Fibroblast of lung (primary cell): Measurements from ENCODE around the gene GABBR2. TPM values are rescaled to one million over a fixed set of nuclear protein-coding genes. Genes with fewer than 3 reads are reported as not detected.

Experiments
- DNase-seq, 2 donors: peaks; one replicate each; pipeline versions ENCODE4 v3.0.0 to v3.0.0-alpha.2; 2010; ENCODE audit warnings: low read depth in 2 of 2
- H2AFZ ChIP-seq: 2 replicates; pipeline ENCODE4 v1.5.1; 2012; ENCODE audit warnings: low read length, control low read depth, inconsistent platforms
- H3K27ac ChIP-seq: 2 replicates; pipeline ENCODE4 v1.5.1; 2011; ENCODE audit warnings: low read length, control low read depth; ENCODE audit not compliant: insufficient read depth
- H3K27me3 ChIP-seq: 2 replicates; pipeline ENCODE4 v1.5.1; 2011; ENCODE audit warnings: mild to moderate bottlenecking, low read length; ENCODE audit not compliant: control insufficient read depth, insufficient read depth
- H3K36me3 ChIP-seq: 2 replicates; pipeline ENCODE4 v1.5.1; 2011; ENCODE audit warnings: low read length; ENCODE audit not compliant: control insufficient read depth, insufficient read depth
- H3K4me1 ChIP-seq: 2 replicates; pipeline ENCODE4 v1.5.1; 2011; ENCODE audit warnings: low read length; ENCODE audit not compliant: control insufficient read depth, insufficient read depth; ENCODE audit errors: extremely low read depth
- H3K4me2 ChIP-seq: 2 replicates; pipeline ENCODE4 v1.5.1; 2011; ENCODE audit warnings: low read length, control low read depth; ENCODE audit not compliant: insufficient read depth; ENCODE audit errors: extremely low read depth
- H3K4me3 ChIP-seq, 4 experiments: fragments of 200-600 bp in 1 of 4; sonication (generic) in 1 of 4; replicated peaks in 1 of 4; 2 replicates each; pipeline ENCODE4 v1.5.1; 2011 to 2016; ENCODE audit warnings: low read length in 4 of 4, low read depth in 3 of 4, mild to moderate bottlenecking in 3 of 4, control low read depth in 2 of 4, inconsistent platforms in 1 of 4, mixed read lengths in 1 of 4; ENCODE audit not compliant: insufficient read depth in 1 of 4; ENCODE audit errors: control extremely low read depth in 1 of 4
- H3K79me2 ChIP-seq: 2 replicates; pipeline ENCODE4 v1.5.1; 2012; ENCODE audit warnings: mild to moderate bottlenecking, low read length, inconsistent platforms; ENCODE audit not compliant: control insufficient read depth, insufficient read depth
- H3K9ac ChIP-seq: 2 replicates; pipeline ENCODE4 v1.5.1; 2011; ENCODE audit warnings: mild to moderate bottlenecking, low read length, control low read depth; ENCODE audit not compliant: insufficient read depth
- H3K9me3 ChIP-seq: 2 replicates; pipeline ENCODE4 v1.5.1; 2012; ENCODE audit warnings: low read depth, low read length; ENCODE audit not compliant: control insufficient read depth, insufficient read depth
- H4K20me1 ChIP-seq: 2 replicates; pipeline ENCODE4 v1.5.1; 2011; ENCODE audit warnings: low read length; ENCODE audit not compliant: control insufficient read depth, insufficient read depth; ENCODE audit errors: extremely low read depth
- CTCF ChIP-seq, 2 donors: IDR thresholded peaks in 1 of 2; conservative IDR thresholded peaks in 1 of 2; 1 replicate in 1 of 2; 2 replicates in 1 of 2; pipeline ENCODE4 v1.5.1; 2011 to 2012; ENCODE audit warnings: low read length in 2 of 2, control low read depth in 1 of 2, inconsistent platforms in 1 of 2, low read depth in 1 of 2, mild to moderate bottlenecking in 1 of 2
- EZH2 ChIP-seq: IDR thresholded peaks from 2 replicates; pipeline ENCODE4 v1.5.1; 2012; ENCODE audit warnings: low read length, control low read depth, mild to moderate bottlenecking; ENCODE audit errors: missing control alignments
- polyA plus RNA-seq, 2 donors: library from polyadenylated mRNA; depleted of rRNA in 1 of 2; stranded (reverse) in 1 of 2; unstranded in 1 of 2; fragments of >200 nt; gene quantifications; 2 replicates each; pipeline ENCODE4 v1.2.1, GENCODE V29; 2011 to 2012; ENCODE audit warnings: missing spikeins in 1 of 2
- total RNA-seq: library from RNA; depleted of rRNA; stranded (reverse); fragments of >200 nt; gene quantifications from 2 replicates; pipeline ENCODE4 v1.2.1, GENCODE V29; 2014

GABBR2 gene
- total and polyA plus RNA-seq, 2 donors (not counting 1 experiment from before 2014, with no cell fraction given), result 0.32 to 0.33 TPM

- Histone ChIP-seq H3K4me2 (peak overlapping the region; percentile 84), H4K20me1 (no peaks in the 10 kb centered on the region), H3K9me3 (no peaks in the 10 kb centered on the region), H3K36me3 (peaks cover 3% of the 10 kb centered on the region), H2AFZ (no peak overlapping the region), H3K27ac (peak overlapping the region; percentile 92), H3K4me3 (peak overlapping the region; percentile 74 to 92 (median 82)), H3K79me2 (peaks cover 30% of the 10 kb centered on the region), H3K4me1 (peaks cover 26% of the 10 kb centered on the region), H3K9ac (no peak overlapping the region), H3K27me3 (no peaks in the 10 kb centered on the region)
- DNase-seq, result no peak
- TF ChIP-seq CTCF (conservative IDR thresholded peaks at IDR 0.05 in 1 of 2, IDR thresholded peaks at IDR 0.05 in 1 of 2; ENCODE audit: low read depth in 1 of 2, low read length in 2 of 2) (no peak), EZH2 (no peak)
Observed at GRCh38 chr9:98254228-98255060, 454.3 kb downstream of the GABBR2 start.

GRCh38 chr9:98253565-98253964, 455.2 kb downstream of the GABBR2 start:
- Histone ChIP-seq H3K9ac (no peak overlapping the region), H3K4me3 (peak overlapping the region; percentile 7 to 92 (median 46)), H3K4me1 (peaks cover 30% of the 10 kb centered on the region), H3K27ac (peak overlapping the region; percentile 2), H3K9me3 (no peaks in the 10 kb centered on the region), H3K4me2 (peak overlapping the region; percentile 84), H3K79me2 (peaks cover 30% of the 10 kb centered on the region), H4K20me1 (no peaks in the 10 kb centered on the region), H3K27me3 (no peaks in the 10 kb centered on the region), H3K36me3 (peaks cover 3% of the 10 kb centered on the region), H2AFZ (no peak overlapping the region)
- no peak for TF ChIP-seq EZH2
- TF ChIP-seq CTCF (conservative IDR thresholded peaks at IDR 0.05 in 1 of 2, IDR thresholded peaks at IDR 0.05 in 1 of 2; ENCODE audit: low read depth in 1 of 2, low read length in 2 of 2), result no peak
- no peak for DNase-seq

GRCh38 chr9:98251551-98251950, 457.2 kb downstream of the GABBR2 start:
- no peak overlapping the region for H3K4me3 ChIP-seq
- H3K4me1 ChIP-seq, result peaks cover 26% of the 10 kb centered on the region
- H3K4me2 ChIP-seq, result no peak overlapping the region
- no peaks in the 10 kb centered on the region for H3K9me3 ChIP-seq
- no peaks in the 10 kb centered on the region for H3K27me3 ChIP-seq
- TF ChIP-seq EZH2, result no peak
- no peak for TF ChIP-seq CTCF (conservative IDR thresholded peaks at IDR 0.05 in 1 of 2, IDR thresholded peaks at IDR 0.05 in 1 of 2; ENCODE audit: low read depth in 1 of 2, low read length in 2 of 2)
- H3K9ac ChIP-seq, result no peak overlapping the region
- no peaks in the 10 kb centered on the region for H4K20me1 ChIP-seq
- H3K36me3 ChIP-seq, result peaks cover 3% of the 10 kb centered on the region
- H2AFZ ChIP-seq, result no peak overlapping the region
- peak; percentile 64 to 84 for DNase-seq
- peaks cover 32% of the 10 kb centered on the region for H3K79me2 ChIP-seq
- peak overlapping the region; percentile 30 for H3K27ac ChIP-seq
